Endothelial cell of umbilical vein (primary cell): ENCODE measurements around the gene NAV2.

Experiments
- CTCF ChIP-seq, 2 donors: IDR thresholded peaks; 1 replicate in 1 of 2; 2 replicates in 1 of 2; pipeline ENCODE4 v1.5.1; 2011; ENCODE audit warnings: low read length in 2 of 2, mild to moderate bottlenecking in 2 of 2, moderate library complexity in 2 of 2, control low read depth in 1 of 2, inconsistent platforms in 1 of 2, low read depth in 1 of 2; ENCODE audit not compliant: insufficient read depth in 1 of 2; ENCODE audit errors: extremely low read depth in 1 of 2
- EZH2 ChIP-seq: IDR thresholded peaks from 2 replicates; pipeline ENCODE4 v1.6.1; 2012; ENCODE audit warnings: borderline replicate concordance, low read depth, mild to moderate bottlenecking, moderate library complexity, low read length, inconsistent platforms; ENCODE audit not compliant: severe bottlenecking
- FOS ChIP-seq: IDR thresholded peaks from 2 replicates; pipeline ENCODE4 v1.6.1; 2011; ENCODE audit warnings: mild to moderate bottlenecking, low read length, moderate library complexity, borderline replicate concordance; ENCODE audit not compliant: insufficient read depth
- MAX ChIP-seq: IDR thresholded peaks from 2 replicates; pipeline ENCODE4 v1.6.1; 2011; ENCODE audit not compliant: insufficient read depth, insufficient read length
- POLR2A ChIP-seq: IDR thresholded peaks from 2 replicates; pipeline ENCODE4 v1.6.1; 2012; ENCODE audit warnings: low read depth, mild to moderate bottlenecking, control low read depth, low read length
- POLR2AphosphoS5 ChIP-seq: IDR thresholded peaks from 2 replicates; pipeline ENCODE4 v1.6.1; 2012; ENCODE audit warnings: low read depth, mild to moderate bottlenecking, control low read depth, low read length, moderate library complexity; ENCODE audit not compliant: insufficient read depth

GRCh38 chr11:19906126-19906525, 193.5 kb downstream of the NAV2 start:
- no peak for TF ChIP-seq POLR2A
- TF ChIP-seq CTCF (IDR thresholded peaks at IDR 0.05; ENCODE audit: extremely low read depth in 1 of 2, insufficient read depth in 1 of 2, low read depth in 1 of 2, low read length in 2 of 2), result no peak
- TF ChIP-seq POLR2AphosphoS5, result no peak
- TF ChIP-seq EZH2, result no peak
- no peak for TF ChIP-seq FOS
- no peak for TF ChIP-seq MAX
